AG09309 (cell line): ENCODE data around the gene PTPRM.

Experiments used
- DNase-seq: peaks from one replicate; pipeline ENCODE4 v3.0.0-alpha.2; 2010; ENCODE audit warnings: low read depth
- H3K4me3 ChIP-seq: 2 replicates; pipeline ENCODE4 v1.5.1; 2011; ENCODE audit warnings: mild to moderate bottlenecking, low read depth, low read length, moderate library complexity; ENCODE audit not compliant: control insufficient read depth
- TF ChIP-seq, protein P1 (sequence below): IDR thresholded peaks from 2 replicates; pipeline ENCODE4 v1.5.1; 2011; ENCODE audit warnings: mild to moderate bottlenecking, low read depth, low read length, inconsistent platforms; ENCODE audit not compliant: insufficient read depth, control insufficient read depth; ENCODE audit errors: missing control alignments

Gene PTPRM

DNA sequence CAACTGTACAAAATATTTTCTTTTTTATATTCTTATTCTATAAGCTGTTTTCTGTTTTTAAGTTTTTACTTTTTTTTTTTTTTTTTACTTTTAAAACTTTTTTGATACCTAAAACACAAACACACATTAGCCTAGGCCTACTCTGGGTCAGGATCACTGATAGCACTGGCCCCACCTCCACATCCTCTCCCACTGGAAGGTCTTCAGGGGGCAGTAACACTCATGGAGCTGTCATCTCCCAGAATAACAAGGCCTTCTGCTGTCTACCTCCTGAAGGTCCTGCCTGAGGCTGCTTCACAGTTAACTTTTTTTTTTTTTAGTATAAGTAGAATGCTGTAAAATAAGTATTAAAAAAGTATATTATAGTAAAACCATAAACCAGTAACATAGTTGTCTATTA lies 415.1 kb downstream of the PTPRM start:
- no peak for DNase-seq
- TF ChIP-seq, protein P1, sequence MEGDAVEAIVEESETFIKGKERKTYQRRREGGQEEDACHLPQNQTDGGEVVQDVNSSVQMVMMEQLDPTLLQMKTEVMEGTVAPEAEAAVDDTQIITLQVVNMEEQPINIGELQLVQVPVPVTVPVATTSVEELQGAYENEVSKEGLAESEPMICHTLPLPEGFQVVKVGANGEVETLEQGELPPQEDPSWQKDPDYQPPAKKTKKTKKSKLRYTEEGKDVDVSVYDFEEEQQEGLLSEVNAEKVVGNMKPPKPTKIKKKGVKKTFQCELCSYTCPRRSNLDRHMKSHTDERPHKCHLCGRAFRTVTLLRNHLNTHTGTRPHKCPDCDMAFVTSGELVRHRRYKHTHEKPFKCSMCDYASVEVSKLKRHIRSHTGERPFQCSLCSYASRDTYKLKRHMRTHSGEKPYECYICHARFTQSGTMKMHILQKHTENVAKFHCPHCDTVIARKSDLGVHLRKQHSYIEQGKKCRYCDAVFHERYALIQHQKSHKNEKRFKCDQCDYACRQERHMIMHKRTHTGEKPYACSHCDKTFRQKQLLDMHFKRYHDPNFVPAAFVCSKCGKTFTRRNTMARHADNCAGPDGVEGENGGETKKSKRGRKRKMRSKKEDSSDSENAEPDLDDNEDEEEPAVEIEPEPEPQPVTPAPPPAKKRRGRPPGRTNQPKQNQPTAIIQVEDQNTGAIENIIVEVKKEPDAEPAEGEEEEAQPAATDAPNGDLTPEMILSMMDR: no peak

DNA sequence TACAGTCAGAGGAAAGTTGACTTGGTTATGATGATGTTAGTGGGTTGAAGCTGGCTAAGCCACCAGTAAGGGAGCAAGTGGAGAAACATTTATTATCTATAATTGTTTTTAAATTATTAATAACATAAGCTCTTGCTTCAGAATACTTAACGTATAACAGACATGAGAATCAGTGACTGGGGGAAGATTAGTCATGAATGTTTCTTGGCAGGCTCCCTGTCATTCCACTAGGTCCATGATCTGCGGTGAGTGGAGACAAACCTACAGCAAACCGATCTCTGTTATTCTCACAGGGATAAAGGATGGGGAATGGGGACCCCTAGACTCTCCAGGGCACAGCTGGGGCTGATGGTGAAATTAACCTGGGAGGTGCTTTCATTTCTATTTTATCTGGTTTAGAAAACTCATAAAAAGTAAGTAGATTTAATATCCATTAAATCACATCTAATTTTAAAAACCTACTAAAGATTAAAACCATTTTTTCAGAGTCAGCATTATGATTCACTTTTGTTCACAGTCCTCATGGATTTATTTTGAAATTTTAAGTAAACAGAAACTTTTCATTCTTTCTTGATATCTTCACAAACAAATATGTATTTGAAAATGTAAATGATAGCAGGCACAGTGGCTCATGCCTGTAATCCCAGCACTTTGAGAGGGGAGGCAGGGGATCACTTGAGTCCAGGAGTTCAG lies 420.3 kb downstream of the PTPRM start:
- H3K4me3 ChIP-seq: no peak overlapping the region
- TF ChIP-seq, protein P1: no peak
- DNase-seq: peak; percentile 32

More for the DNA sequence above, 415.1 kb downstream of the PTPRM start:
- no peak overlapping the region for H3K4me3 ChIP-seq

DNA sequence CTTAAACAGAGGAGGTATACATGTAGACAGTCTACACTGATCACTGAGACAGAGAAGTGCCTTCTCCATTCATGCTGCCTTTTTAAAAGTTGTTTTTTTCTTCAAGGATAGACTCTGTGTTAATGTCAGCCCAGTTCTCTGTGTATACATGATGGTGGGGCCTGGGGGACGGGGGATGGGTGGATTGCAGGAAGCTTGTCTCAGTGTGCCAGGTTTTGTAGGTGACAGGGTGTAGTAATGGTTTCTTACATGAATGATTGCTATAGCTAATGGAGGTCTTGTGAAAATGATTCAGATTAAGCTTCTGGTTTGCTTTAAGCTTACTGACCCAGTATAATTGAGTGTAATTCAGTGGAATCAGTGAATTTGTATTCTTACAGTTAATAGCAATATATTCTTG lies 423.6 kb downstream of the PTPRM start:
- TF ChIP-seq, protein P1: no peak
- no peak for DNase-seq
- H3K4me3 ChIP-seq: no peak overlapping the region

DNA sequence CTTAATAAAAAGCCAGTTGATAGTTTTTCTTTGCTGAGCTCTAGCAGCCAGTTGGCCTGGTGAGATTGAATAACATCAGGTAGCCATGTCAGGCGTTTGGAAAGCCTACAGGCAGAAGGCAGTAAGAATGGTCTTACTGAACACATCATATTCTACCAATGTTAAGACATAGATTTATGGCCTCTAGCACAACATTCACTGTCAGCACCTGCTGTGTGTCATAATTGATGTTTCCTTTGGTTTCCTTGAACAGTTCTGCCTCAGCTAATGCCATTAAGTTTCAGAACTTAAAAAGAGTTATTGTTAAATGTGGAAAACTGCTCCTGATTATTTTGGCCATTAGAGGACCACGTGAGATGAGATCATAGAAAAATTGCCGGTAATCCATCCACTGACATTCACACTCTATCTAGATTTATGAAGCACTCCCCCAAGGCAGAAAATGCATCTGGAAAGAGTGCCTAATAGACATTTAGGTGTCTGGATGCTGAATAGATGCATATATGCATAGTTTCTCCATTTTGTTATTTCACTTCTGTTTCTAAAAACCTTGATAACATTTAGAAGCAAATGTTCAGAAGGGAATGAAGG lies 434.7 kb downstream of the PTPRM start:
- no peak overlapping the region for H3K4me3 ChIP-seq
- DNase-seq: no peak
- TF ChIP-seq, protein P1: no peak

DNA sequence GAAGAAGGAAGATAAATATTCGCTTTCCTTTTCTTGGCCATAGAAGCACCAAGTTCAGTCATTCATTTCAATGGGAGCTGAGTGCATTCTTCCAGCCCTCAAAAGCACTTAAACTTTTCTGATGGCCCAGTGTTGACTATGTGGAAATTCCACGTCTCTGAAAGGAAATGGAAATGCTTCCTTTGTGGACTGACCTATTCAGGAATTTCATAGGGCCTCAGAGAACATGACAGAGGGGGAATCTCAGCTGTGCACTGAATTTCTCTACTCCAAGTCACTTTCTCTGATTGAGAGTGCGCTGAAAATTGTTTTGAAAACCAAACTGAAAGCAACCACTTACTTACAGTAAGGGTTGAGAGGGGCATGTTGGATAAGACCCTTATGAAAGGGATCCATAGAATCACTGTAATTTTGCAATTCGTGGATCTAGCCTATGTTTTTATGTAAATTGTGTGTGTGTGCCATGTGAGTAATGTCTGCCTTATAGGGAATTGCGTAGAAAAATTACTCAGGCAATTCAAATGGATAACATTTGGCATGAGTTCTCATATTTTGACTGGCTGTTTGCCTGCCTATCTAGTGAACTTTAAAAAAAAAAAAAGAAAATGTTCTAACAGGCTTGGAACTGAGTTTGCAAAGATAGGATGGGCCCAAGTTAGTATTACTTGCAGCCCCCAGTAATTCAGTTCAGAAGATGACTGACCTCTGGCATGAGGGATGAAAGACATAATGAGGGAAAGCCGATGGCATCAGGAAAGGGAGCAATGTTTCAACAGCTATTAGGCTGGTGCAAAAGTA lies 437.0 kb downstream of the PTPRM start:
- H3K4me3 ChIP-seq: no peak overlapping the region
- no peak for DNase-seq
- TF ChIP-seq, protein P1: no peak

DNA sequence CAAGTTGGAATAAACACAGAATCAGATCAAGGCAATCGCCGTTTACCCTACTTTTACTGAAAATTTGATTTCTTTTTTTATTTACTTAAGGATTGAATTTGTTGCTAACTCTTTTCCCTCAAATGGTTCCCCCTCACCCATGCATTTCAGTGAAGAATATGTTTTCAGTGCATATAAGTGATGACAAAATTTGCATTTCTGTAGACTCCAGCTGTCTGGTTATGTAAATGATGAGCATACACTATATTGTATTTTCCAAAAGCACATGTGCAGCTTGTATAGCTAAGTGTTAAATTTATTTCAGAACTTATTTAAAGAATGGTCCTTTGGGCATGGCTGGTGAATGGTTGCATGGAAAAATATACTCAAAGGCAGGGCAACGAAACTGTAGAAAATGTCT lies 437.7 kb downstream of the PTPRM start:
- no peak for DNase-seq
- TF ChIP-seq, protein P1: no peak
- no peak overlapping the region for H3K4me3 ChIP-seq
